ENCODE results near the gene PHF20. TPM values are rescaled to one million over a fixed set of nuclear protein-coding genes. Genes with fewer than 3 reads are reported as not detected.
A peak's percentile ranks its signal among the peaks of the same experiment; 100 is the strongest.

PHF20 gene
- total and polyA plus RNA-seq, 2 of the 13 experiments (the other 11 are each of a cell fraction or from before 2014, with no cell fraction given) = 22.8 to 34.1 TPM

DNA sequence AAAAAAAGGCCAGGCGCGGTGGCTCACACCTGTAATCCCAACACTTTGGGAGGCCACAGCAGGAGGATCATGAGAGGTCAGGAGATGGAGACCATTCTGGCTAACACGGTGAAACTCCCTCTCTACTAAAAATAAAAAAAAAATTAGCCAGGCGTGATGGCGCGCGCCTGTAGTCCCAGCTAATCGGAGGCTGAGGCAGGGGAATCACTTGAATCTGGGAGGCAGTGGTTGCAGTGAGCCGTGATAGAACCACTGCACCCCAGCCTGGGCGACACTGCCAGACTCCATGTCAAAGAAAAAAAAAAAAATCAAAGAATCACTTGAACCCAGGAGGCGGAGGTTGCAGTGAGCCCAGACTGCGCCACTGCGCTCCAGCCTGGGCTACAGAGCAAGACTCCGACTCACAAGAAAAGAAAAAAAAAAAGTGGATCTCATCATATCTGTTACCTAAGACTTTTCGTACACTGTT lies 33.9 kb upstream of the PHF20 start (continued):
- TF ChIP-seq ZNF354B (CRISPR knock-in tag; IDR thresholded peaks at IDR 0.05) (no peak), ZNF20 (CRISPR knock-in tag; IDR thresholded peaks at IDR 0.05) (no peak), MZF1 (CRISPR knock-in tag; IDR thresholded peaks at IDR 0.05; ENCODE audit: borderline replicate concordance) (no peak), HNRNPL (IDR thresholded peaks at IDR 0.05; ENCODE audit: low read depth, low read length) (0 out of 2 replicates have a peak, but pooled peaks have one; percentile 9), PHF8 (CRISPR knock-in tag; IDR thresholded peaks at IDR 0.05) (no peak), ZBTB7A (CRISPR knock-in tag; IDR thresholded peaks at IDR 0.05) (no peak), HNRNPK (IDR thresholded peaks at IDR 0.05; ENCODE audit: low read depth, low read length, poor library complexity, severe bottlenecking) (no peak), ZNF234 (CRISPR knock-in tag; conservative IDR thresholded peaks at IDR 0.05) (no peak), HOXA3 (CRISPR knock-in tag; IDR thresholded peaks at IDR 0.05) (no peak)
- TF ChIP-seq, protein P1, sequence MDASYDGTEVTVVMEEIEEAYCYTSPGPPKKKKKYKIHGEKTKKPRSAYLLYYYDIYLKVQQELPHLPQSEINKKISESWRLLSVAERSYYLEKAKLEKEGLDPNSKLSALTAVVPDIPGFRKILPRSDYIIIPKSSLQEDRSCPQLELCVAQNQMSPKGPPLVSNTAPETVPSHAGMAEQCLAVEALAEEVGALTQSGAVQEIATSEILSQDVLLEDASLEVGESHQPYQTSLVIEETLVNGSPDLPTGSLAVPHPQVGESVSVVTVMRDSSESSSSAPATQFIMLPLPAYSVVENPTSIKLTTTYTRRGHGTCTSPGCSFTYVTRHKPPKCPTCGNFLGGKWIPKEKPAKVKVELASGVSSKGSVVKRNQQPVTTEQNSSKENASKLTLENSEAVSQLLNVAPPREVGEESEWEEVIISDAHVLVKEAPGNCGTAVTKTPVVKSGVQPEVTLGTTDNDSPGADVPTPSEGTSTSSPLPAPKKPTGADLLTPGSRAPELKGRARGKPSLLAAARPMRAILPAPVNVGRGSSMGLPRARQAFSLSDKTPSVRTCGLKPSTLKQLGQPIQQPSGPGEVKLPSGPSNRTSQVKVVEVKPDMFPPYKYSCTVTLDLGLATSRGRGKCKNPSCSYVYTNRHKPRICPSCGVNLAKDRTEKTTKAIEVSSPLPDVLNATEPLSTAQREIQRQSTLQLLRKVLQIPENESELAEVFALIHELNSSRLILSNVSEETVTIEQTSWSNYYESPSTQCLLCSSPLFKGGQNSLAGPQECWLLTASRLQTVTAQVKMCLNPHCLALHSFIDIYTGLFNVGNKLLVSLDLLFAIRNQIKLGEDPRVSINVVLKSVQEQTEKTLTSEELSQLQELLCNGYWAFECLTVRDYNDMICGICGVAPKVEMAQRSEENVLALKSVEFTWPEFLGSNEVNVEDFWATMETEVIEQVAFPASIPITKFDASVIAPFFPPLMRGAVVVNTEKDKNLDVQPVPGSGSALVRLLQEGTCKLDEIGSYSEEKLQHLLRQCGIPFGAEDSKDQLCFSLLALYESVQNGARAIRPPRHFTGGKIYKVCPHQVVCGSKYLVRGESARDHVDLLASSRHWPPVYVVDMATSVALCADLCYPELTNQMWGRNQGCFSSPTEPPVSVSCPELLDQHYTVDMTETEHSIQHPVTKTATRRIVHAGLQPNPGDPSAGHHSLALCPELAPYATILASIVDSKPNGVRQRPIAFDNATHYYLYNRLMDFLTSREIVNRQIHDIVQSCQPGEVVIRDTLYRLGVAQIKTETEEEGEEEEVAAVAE (CRISPR knock-in tag; IDR thresholded peaks at IDR 0.05; ENCODE audit: borderline replicate concordance) = no peak
